Coronary artery (tissue), 2 donors: Measurements from ENCODE around the gene NIM1K.
"Not testable (repeated sequence)": the region's sequence is repeated elsewhere in the genome, so short reads cannot be mapped to it uniquely, and the experiment has no call there.

ENCODE experiments used
- DNase-seq: peaks from one replicate; pipeline ENCODE4 v3.0.0-alpha.2; 2017; ENCODE audit warnings: low spot score
- H3K27ac ChIP-seq, 2 donors: fragments of 200-600 bp; sonication (generic); one replicate each; pipeline ENCODE4 v1.5.1; 2016 to 2019
- H3K4me3 ChIP-seq: fragments of 200-600 bp; sonication (generic); 2 replicates; pipeline ENCODE4 v1.5.1; 2016; ENCODE audit warnings: mild to moderate bottlenecking, moderate library complexity
- TF ChIP-seq, protein P1 (sequence below): fragments of 200-600 bp; sonication (generic); IDR thresholded peaks from one replicate; pipeline ENCODE4 v1.5.1; 2019; ENCODE audit warnings: antibody characterized with exemption

The NIM1K gene

GRCh38 chr5:43315263-43315662, 123.2 kb downstream of the NIM1K start:
- TF ChIP-seq, protein P1, sequence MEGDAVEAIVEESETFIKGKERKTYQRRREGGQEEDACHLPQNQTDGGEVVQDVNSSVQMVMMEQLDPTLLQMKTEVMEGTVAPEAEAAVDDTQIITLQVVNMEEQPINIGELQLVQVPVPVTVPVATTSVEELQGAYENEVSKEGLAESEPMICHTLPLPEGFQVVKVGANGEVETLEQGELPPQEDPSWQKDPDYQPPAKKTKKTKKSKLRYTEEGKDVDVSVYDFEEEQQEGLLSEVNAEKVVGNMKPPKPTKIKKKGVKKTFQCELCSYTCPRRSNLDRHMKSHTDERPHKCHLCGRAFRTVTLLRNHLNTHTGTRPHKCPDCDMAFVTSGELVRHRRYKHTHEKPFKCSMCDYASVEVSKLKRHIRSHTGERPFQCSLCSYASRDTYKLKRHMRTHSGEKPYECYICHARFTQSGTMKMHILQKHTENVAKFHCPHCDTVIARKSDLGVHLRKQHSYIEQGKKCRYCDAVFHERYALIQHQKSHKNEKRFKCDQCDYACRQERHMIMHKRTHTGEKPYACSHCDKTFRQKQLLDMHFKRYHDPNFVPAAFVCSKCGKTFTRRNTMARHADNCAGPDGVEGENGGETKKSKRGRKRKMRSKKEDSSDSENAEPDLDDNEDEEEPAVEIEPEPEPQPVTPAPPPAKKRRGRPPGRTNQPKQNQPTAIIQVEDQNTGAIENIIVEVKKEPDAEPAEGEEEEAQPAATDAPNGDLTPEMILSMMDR = no peak
- no peak for DNase-seq
- Histone ChIP-seq H3K27ac (no peak overlapping the region), H3K4me3 (no peak overlapping the region)

GRCh38 chr5:43315682-43316081, 123.7 kb downstream of the NIM1K start:
- DNase-seq = no peak
- Histone ChIP-seq H3K27ac (no peak overlapping the region), H3K4me3 (no peak overlapping the region)
- TF ChIP-seq, protein P1 = no peak

GRCh38 chr5:43316421-43316820, 124.4 kb downstream of the NIM1K start:
- no peak overlapping the region for H3K4me3 ChIP-seq
- H3K27ac ChIP-seq = no peak overlapping the region
- no peak for DNase-seq
- TF ChIP-seq, protein P1 = no peak

DNA sequence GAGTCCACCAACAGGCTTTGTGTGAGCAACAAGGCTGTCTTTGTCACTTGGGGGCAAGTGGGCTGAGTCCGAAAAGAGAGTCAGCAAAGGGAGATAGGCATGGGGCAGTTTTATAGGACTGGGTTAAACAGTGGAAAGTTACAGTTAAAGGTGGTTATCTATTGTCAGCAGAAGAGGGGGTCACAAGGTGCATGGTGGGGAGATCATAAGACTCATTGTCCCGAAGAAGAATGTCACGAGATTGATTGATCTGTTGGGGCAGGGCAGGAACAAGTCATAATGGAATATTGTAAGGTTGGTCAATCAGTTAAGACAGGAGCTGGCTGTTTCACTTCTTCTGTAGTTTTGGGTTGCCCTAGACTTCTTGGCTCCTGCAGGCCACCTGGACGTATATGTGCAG, 128.8 kb downstream of the NIM1K start:
- H3K27ac ChIP-seq = no peak overlapping the region

DNA sequence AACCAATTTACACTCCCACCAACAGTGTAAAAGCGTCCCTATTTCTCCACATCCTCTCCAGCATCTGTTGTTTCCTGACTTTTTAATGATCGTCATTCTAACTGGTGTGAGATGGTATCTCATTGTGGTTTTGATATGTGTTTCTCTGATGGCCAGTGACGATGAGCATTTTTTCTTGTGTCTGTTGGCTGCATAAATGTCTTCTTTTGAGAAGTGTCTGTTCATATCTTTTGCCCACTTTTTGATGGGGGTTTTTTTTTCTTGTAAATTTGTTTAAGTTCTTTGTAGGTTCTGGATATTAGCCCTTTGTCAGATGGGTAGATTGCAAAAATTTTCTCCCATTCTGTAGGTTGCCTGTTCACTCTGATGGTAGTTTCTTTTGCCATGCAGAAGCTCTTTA, 131.5 kb downstream of the NIM1K start:
- H3K4me3 ChIP-seq, H3K27ac ChIP-seq, DNase-seq: not testable (repeated sequence)

More for the DNA sequence above, 128.8 kb downstream of the NIM1K start:
- TF ChIP-seq, protein P1 = no peak
- no peak overlapping the region for H3K4me3 ChIP-seq
- no peak for DNase-seq

- not testable (repeated sequence) for H3K4me3 ChIP-seq, H3K27ac ChIP-seq, DNase-seq
Observed at GRCh38 chr5:43325624-43326023, 133.6 kb downstream of the NIM1K start.
